HepG2 (cell line): Measurements from ENCODE around the gene LYPD6B. TPM values are rescaled to one million over a fixed set of nuclear protein-coding genes. Genes with fewer than 3 reads are reported as not detected.

Source experiments
- BCL6 ChIP-seq: IDR thresholded peaks from 2 replicates; pipeline ENCODE4 v1.6.1; 2016; ENCODE audit warnings: missing genetic modification reagents, missing compliant biosample characterization
- GMEB2 ChIP-seq: IDR thresholded peaks from 2 replicates; pipeline ENCODE4 v1.6.1; 2016; ENCODE audit warnings: missing biosample characterization, missing genetic modification reagents, low read depth
- NAIF1 ChIP-seq: sonication (generic); formaldehyde crosslinking; IDR thresholded peaks from 2 replicates; pipeline ENCODE4 v1.5.0; 2020; ENCODE audit warnings: mild to moderate bottlenecking, missing genetic modification reagents, borderline replicate concordance
- PAF1 ChIP-seq: IDR thresholded peaks from 2 replicates; pipeline ENCODE4 v1.6.1; 2016; ENCODE audit warnings: missing genetic modification reagents, missing compliant biosample characterization
- PAWR ChIP-seq: sonication (generic); formaldehyde crosslinking; IDR thresholded peaks from 2 replicates; pipeline ENCODE4 v1.4.0; 2020; ENCODE audit warnings: missing genetic modification reagents, mild to moderate bottlenecking, borderline replicate concordance
- SRY ChIP-seq: sonication (generic); formaldehyde crosslinking; IDR thresholded peaks from 2 replicates; pipeline ENCODE4 v1.8.0; 2022; ENCODE audit warnings: mild to moderate bottlenecking, missing genetic modification reagents
- ZNF264 ChIP-seq: sonication (generic); formaldehyde crosslinking; IDR thresholded peaks from 2 replicates; pipeline ENCODE4 v1.4.0; 2020; ENCODE audit warnings: missing genetic modification reagents
- ZNF451 ChIP-seq: sonication (generic); formaldehyde crosslinking; IDR thresholded peaks from 2 replicates; pipeline ENCODE4 v1.5.0; 2020; ENCODE audit warnings: mild to moderate bottlenecking, missing genetic modification reagents
- ZNF598 ChIP-seq: sonication (generic); formaldehyde crosslinking; IDR thresholded peaks from 2 replicates; pipeline ENCODE4 v1.5.1; 2020; ENCODE audit warnings: mild to moderate bottlenecking, missing genetic modification reagents, borderline replicate concordance
- polyA plus RNA-seq, 8 experiments: library from polyadenylated mRNA; depleted of rRNA in 3 of 8; stranded (reverse) in 7 of 8; unstranded in 1 of 8; fragments of >200 nt; fragmentation: Illumina TruSeq in 4 of 8; extraction: Trizol in 4 of 8; gene quantifications; 2 replicates each; pipeline versions ENCODE4 v1.2.1 to v1.2.3, GENCODE V29; 2011 to 2016; ENCODE audit warnings: low read depth in 4 of 8, missing spikeins in 1 of 8, mixed read lengths in 1 of 8; ENCODE audit not compliant: insufficient read depth in 1 of 8
- total RNA-seq, 5 experiments: library from RNA; depleted of rRNA; stranded (reverse); fragments of >200 nt; fragmentation: Illumina TruSeq; extraction: Trizol; gene quantifications; 2 replicates each; pipeline ENCODE4 v1.2.3, GENCODE V29; 2016; ENCODE audit warnings: low read depth in 1 of 5
- TF ChIP-seq, protein P1 (sequence below): sonication (generic); formaldehyde crosslinking; IDR thresholded peaks from 2 replicates; pipeline ENCODE4 v1.4.0; 2020; ENCODE audit warnings: missing genetic modification reagents
- TF ChIP-seq, protein P2 (sequence below): sonication (generic); formaldehyde crosslinking; IDR thresholded peaks from 2 replicates; pipeline ENCODE4 v1.4.0; 2020; ENCODE audit warnings: missing genetic modification reagents

Gene LYPD6B
- total and polyA plus RNA-seq, 2 of the 13 experiments (the other 11 are each of a cell fraction or from before 2014, with no cell fraction given) = not detected

GRCh38 chr2:149059822-149060221, 21.3 kb downstream of the LYPD6B start (continued):
- TF ChIP-seq, protein P1, sequence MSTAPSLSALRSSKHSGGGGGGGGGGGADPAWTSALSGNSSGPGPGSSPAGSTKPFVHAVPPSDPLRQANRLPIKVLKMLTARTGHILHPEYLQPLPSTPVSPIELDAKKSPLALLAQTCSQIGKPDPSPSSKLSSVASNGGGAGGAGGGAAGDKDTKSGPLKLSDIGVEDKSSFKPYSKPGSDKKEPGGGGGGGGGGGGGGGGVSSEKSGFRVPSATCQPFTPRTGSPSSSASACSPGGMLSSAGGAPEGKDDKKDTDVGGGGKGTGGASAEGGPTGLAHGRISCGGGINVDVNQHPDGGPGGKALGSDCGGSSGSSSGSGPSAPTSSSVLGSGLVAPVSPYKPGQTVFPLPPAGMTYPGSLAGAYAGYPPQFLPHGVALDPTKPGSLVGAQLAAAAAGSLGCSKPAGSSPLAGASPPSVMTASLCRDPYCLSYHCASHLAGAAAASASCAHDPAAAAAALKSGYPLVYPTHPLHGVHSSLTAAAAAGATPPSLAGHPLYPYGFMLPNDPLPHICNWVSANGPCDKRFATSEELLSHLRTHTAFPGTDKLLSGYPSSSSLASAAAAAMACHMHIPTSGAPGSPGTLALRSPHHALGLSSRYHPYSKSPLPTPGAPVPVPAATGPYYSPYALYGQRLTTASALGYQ (CRISPR knock-in tag) = no peak
- TF ChIP-seq PAWR (CRISPR knock-in tag) = no peak
- TF ChIP-seq ZNF451 = no peak
- TF ChIP-seq, protein P2, sequence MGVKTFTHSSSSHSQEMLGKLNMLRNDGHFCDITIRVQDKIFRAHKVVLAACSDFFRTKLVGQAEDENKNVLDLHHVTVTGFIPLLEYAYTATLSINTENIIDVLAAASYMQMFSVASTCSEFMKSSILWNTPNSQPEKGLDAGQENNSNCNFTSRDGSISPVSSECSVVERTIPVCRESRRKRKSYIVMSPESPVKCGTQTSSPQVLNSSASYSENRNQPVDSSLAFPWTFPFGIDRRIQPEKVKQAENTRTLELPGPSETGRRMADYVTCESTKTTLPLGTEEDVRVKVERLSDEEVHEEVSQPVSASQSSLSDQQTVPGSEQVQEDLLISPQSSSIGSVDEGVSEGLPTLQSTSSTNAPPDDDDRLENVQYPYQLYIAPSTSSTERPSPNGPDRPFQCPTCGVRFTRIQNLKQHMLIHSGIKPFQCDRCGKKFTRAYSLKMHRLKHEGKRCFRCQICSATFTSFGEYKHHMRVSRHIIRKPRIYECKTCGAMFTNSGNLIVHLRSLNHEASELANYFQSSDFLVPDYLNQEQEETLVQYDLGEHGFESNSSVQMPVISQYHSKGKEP = no peak
- no peak for TF ChIP-seq NAIF1
- no peak for TF ChIP-seq BCL6 (CRISPR knock-in tag)
- TF ChIP-seq GMEB2 (CRISPR knock-in tag) = no peak
- TF ChIP-seq PAF1 = no peak
- no peak for TF ChIP-seq ZNF598 (CRISPR knock-in tag)
- TF ChIP-seq SRY = no peak
- no peak for TF ChIP-seq ZNF264
